ENCODE results near the gene KRTAP10-7.
"Not testable (repeated sequence)": the region's sequence is repeated elsewhere in the genome, so short reads cannot be mapped to it uniquely, and the experiment has no call there.

The KRTAP10-7 gene

DNA sequence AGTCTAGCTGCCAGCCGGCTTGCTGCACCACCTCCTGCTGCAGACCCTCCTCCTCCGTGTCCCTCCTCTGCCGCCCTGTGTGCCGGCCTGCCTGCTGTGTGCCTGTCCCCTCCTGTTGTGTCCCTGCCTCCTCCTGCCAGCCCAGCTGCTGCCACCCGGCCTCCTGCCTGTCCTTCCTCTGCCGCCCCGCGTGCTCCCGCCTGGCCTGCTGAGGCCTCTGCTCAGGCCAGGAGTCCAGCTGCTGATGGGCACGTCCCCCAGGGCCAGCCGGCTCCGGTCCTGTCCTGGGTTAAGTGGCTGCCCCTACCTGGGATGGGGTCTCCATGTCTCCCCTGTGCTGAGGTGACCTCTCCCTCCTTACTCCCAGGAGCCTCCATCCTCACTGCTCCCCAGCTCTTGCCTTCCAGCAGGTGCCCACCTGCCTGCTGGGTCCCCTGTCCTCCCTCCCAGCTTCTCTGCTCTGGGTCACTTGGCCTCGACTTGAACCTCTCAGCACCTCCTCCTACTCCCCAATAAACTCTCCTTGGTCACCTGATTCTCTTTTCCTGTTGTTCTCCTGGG lies 12.4 kb downstream of the KRTAP10-7 start:
- DNase-seq: no peak

DNA sequence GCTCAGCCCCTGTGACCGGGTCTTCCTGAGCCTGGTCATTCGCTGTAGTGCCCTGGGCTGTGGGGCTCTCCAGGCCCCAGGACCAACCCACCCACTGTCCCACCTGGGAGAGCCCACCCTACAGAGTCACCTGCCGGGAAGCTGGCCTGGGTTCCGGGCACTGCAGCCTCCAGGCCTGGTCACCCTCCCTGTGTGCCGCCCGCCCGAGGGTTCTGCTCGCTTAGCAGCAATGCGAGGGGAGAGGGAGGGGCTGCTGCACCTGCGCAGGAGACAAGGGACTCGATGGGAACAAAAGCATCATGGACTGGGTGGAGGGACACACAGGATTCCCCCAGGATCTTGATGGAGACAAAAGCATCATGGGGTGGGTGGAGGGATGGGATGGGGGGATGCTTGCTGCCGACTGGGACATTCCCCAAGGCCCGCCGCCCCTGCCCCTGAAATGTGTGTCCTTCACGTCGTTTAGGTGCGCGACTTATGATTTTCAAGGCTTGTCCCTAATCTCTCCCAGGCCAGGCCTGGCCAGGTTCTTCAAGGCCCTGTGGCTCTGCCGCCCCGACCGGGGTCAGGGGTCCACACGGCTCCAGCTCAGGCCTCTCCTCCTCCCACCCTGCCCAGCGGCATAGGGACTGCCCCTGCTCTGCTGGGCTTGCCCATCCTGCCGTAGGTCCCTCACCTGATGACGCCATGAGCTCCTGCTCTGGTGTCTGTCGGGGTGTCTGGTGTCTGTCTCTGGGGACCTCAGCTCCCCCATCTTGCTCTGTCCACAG lies 13.2 kb downstream of the KRTAP10-7 start:
- no peak for DNase-seq

DNA sequence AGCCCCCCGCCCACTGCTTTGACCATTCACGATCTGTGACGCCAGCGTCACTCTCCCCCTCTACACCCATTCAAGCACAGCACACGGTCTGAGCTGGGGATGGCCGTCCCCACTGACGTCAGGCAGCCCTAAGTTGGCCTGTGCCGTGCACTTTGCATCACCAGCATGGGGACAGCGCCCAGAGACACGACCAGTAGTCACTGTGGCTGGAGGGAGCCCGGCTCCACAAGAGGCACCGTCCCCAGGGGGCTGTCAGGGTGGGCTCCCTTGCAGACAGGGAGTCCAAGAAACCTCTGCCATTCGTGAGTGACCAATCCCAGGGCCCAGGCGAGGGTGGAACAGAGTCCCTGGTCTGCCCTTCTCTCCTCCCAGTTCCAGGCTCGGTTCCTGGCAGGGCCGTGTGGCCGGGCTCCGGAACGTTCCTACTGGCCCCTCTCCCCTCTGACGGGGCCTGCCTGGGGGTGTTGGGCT lies 13.8 kb downstream of the KRTAP10-7 start:
- DNase-seq: no peak

DNA sequence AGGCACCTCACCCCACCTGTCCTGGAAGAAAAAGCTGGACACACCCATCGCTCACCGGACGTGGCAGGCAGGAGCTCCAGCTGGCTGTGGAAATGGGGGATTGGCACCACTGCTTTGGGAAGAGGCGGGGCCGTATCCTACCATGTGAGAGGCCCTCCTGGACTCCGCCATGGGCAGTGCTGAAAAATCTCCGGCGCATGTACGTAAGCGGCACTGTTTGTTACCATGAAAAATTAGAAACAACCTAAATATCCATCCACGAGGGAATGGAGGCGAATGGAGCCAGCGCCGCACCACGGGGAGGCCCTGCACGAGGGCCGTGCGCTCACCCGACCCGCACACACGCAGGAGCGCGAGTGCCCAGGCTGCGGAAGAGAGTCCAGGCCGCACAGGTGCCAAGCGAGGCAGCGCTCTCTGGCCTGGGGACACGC lies 14.6 kb downstream of the KRTAP10-7 start:
- no peak for DNase-seq

DNA sequence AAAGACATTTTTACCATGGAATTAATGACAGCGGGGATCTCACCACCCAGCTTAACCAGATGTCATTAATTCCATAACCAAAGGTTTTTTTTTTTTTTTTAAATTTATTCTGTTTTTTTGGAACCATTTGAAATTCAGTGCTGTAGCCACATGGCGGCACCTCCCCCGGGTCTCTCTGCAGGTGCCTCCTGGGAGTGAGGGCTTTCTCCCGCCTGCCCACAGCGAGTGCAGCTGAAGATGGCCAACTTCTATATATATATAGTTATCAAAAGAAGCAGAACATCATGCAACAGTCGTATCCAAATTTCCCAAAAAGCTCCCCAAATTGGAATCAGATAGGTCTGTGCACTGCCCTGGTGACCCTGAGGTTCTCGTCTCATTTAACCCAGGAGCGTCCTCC lies 15.1 kb downstream of the KRTAP10-7 start:
- DNase-seq: no peak

DNA sequence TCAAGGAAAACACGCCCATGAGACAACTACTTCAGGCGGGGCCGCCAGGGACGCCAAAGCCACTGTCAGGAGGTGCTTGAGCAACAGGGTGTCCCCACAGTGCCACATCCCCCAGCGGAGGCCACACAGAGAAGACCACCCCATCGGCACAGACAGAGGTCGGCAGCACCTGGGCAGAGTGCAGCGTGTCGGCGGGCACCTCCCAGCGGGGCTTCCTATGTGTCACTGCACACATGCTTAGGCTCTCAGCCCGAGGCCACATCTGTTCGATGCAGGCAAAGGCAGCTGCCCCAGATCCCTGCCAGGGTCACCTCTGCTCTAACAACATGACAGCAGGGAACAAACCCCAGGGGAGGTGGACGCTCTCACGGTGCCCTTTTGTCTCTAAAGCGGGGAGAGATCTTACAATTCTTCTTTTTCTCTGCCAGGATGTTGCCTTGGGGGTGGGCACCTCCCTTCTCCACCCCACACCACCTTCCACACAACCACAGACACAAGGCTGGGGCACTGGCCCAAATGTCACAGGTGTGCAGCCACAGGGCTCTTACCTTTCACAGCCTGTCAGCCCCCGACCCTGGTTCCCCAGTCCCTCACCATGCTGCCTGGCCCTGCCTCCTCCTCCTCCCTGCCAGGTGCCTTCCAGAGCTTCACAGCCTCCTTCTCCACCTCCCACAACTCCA lies 15.7 kb downstream of the KRTAP10-7 start:
- DNase-seq: no peak

DNA sequence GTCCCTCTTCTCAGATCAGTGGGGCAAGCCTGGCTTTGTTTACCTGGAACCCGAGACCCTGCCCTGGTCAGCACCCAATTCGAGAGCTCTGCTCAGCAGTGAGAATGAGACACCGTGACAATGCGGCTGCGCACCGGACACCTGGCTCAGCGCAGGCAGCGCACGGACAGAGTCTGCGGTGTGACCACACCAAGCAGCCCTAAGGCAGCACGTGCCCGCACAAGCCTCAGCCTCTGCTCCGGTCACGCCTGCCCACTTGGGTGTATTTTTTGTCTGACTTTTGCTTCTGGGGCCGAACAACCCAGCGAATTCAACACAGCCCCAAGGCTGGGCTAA lies 16.2 kb downstream of the KRTAP10-7 start:
- no peak for DNase-seq

DNA sequence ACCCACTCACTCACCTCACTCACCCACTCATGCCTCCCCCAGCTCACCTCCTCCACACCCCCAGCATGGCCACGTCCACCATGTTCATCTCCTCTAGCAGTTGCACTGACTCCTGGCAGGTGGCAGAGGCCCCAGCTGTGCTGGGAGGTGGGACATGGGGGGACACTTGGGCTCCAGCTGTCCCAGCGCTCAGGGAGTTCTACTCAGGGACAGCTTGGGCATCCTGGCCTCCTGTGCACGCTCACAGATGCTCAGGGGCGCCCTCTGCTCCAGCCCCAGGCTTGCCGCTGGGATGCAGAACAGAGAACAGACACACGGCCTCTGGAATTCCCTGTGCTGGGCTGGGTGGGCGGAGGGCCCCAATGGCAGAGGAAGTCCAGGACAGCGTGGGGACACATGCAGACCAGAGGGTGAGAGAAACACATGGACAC lies 16.7 kb downstream of the KRTAP10-7 start:
- no peak for DNase-seq

DNA sequence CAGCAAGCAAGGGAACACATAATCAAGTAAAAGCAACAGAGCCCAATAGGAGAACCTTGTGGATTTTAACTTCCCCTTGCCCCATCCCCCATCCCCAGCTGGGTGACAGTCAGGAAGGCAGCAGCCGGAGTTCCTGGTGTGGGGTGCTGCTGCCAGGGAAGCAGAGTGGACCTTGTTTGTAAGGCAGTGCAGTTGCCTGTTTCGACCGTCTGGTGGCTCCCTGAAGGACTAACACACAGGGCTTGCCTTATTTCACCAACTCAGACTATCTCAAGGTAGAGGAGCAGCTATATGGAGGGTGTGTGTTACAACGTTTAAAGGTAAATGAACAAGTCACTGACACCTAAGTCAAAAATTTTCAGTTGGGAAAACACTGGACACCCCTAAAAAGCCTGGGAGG lies 18.1 kb downstream of the KRTAP10-7 start:
- DNase-seq: no peak

DNA sequence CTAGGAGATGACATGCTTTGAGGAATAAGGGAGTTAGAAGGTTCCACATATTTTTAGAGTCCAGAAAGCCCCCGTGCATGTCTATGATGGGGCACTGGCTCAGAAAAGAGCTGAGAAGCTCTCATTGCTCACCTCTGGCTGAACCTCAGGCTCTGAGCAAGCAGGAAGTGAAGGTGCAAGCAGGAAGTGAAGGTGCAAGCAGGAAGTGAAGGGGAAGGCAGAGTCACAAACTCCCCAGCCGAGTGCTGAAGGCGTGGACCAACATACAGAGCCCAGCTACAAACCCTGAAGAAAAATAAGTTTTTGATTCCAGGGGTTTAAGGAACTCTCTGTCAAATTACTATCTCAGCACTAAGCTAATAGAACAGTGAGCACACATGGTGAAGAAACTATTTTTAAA lies 18.5 kb downstream of the KRTAP10-7 start:
- no peak for DNase-seq

DNA sequence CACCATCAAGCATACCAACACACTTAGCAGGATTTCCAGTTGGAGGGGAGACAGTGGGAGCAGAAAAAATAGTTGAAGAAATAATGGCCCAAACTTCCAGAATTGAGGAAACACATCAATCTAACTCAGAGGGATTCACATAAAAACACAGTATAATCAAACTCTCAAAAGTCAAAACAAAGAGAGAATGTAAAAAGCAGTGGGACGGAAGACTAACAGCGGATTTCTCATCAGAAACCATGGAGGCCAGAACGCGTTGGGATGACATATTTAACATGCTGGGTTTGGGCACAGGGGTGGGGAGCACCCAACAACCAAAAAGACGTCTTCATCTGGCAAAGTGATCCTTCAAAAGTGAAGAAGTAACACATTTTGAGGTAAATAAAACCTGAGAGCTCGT lies 19.5 kb downstream of the KRTAP10-7 start:
- DNase-seq: no peak

DNA sequence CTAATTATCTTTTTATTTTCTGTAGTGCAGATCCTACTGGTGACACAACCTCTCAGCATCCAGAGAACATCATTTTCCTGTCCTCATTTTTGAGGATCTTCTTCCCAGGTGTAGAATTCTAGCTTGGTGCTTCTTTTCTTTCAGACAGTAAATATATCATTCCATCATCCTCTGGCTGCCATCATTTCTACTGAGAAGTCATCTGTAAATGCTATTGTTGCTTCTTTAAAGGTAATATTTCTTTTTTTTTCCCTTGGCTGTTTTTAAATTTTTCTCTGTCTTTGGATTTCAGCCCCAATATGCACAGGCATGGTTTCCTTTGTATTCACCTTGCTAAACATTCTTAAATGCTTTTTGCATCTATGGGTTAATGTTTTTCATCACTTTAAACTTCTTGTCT lies 23.2 kb downstream of the KRTAP10-7 start:
- no peak for DNase-seq

DNA sequence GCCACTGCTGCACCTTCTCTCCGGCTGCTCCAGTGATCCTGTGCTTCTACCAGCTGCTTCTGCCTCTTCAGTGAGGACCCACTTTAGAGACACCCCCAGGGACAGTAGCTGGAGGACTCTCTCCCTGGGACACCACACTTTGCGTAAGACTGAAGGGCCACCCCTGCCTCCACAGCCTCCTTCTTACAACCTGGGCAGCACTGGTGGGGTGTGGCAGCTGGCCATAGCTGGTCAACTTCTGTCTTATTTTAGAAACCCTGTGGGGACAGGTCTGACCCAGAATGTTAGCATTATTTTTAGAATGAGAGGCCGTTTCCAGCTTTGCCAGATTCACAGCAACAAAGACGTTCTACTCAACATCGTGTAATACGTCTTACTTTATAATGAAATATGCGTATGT lies 25.4 kb downstream of the KRTAP10-7 start:
- DNase-seq: no peak

DNA sequence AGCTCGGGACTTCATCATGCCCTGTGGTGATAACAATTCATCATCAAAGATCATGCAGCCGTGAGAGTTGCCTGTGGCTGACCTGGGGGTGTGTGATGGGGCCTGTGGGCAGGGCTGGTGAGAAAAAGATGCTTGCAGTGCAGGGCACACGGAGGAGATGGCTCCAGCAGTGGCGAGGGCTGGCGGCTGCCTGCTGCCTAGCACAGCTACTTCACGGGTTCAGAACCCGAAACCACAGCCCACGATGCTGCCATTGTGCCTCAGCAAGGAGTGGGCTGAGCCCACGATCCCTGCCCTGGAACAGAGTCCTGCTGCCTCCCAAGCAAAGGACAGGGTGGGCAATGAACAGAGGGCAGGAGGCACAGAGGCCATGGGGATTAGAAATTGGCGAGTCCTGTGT lies 25.9 kb downstream of the KRTAP10-7 start:
- no peak for DNase-seq

DNA sequence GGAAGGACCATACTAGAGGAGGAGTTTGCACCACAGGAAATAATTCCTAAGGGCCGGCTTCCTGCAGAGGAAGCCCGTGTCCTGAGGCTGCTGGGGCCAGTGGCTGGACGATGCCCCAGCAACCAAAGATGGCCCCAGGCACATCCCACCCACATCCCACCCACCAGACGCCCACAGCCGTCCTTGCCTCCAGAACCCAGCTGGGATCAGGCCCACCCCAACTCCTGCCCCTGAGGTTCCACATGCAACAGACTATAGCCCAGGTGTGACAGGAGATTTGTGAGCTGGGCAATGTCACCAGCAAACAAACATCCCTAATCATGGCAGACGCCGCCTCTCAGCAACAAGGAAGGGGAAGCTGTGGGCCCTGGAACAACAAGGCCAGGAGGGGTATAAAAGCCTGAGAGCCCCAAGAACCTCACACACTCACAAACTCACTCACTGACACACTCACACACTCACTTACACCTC lies 26.3 kb downstream of the KRTAP10-7 start, which contains the start of gene KRTAP10-9:
Gene KRTAP10-9 (plus strand): TSS at position 421 of the 471 bp plus-strand sequence. CDS start 79 bp downstream, outside the sequence.
- no peak for DNase-seq

DNA sequence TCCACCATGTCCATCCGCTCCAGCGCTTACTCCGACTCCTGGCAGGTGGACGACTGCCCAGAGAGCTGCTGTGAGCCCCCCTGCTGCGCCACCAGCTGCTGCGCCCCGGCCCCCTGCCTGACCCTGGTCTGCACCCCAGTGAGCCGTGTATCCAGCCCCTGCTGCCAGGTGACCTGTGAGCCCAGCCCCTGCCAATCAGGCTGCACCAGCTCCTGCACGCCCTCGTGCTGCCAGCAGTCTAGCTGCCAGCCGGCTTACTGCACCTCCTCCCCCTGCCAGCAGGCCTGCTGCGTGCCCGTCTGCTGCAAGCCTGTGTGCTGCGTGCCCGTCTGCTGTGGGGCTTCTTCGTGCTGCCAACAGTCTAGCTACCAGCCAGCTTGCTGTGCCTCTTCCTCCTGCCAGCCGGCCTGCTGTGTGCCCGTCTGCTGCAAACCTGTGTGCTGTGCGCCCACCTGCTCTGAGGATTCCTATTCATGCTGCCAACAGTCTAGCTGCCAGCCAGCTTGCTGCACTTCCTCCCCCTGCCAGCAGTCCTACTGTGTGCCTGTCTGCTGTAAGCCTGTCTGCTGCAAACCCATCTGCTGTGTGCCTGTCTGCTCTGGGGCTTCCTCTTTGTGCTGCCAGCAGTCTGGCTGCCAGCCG lies 26.9 kb downstream of the KRTAP10-7 start:
- not testable (repeated sequence) for DNase-seq

DNA sequence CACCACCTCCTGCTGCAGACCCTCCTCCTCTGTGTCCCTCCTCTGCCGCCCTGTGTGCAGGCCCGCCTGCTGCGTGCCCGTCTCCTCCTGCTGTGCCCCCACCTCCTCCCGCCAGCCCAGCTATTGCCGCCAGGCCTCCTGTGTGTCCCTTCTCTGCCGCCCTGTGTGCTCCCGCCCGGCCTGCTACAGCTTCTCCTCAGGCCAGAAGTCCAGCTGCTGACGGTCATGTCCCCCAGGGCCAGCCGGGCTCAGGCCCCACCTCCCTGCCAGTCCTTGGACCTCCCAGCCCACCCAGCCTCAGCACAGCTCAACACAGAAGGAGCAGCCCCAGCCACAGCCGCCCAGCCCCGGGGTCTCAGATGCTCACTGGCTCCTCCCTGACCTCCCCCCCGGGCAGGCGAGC lies 27.4 kb downstream of the KRTAP10-7 start:
- DNase-seq: not testable (repeated sequence)

DNA sequence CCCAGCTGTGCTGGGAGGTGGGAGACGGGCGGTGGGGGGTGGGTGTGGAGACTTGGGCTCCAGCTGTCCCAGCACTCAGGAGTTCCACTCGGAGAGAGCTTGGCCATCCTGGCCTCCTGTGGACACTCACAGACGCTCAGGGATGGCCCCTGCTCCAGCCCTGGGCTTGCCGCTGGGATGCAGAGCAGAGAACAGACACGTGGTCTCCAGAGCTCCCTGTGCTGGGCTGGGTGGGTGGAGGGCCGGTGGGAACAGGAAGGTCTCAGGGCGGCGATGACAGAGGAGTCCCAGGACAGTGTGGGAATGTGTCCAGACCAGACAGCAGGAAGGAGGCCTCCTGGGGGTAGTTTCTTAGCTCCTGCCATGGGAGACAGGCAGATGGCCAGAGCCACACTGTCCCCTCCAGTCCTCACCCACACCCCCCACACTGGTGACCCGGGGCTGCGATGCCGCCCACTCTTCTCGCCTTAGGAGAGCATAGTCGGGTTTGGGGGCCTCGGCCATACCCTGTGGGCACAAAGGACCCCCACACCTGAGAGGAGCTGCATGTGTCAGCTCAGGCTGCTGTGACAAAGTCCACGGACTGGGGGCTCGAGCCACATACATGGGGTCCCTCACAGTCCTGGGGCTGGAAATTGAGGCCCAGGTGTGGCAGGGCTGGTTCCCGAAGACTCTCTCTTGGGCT lies 28.5 kb downstream of the KRTAP10-7 start:
- DNase-seq: no peak

DNA sequence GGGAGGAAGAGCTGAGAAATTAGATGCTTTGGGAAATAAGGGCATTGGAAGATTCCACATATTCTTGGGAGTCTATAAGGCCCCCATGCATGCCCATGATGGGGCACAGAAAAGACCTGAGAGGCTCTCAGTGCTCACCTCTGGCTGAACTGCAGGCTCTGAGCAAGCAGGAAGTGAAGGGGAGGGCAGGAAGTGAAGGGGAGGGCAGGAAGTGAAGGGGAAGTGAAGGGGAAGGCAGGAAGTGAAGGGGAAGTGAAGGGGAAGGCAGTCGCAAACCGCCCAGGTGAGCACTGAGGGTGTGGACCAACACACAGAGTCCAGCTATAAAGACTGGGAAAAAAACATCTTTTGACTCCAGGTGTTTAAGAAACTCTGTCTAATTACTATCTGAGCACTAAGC lies 30.0 kb downstream of the KRTAP10-7 start:
- no peak for DNase-seq

DNA sequence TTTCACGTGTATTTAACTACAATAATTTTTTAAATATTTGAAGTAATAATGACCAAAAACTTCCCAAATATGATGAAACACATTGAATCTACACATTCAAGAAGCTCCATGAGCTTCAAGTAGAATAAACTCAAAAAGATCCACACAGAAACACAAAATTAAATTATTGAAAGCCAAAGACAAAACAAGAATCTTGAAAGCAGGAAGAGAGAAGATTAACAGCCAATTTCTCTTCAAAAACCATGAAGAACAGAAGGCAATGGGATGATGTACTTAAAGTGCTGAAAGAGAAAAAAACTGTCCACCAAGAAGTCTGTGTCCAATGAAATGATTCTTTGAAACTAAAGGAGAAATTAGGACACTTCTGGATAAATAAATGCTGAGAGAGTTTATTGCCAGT lies 31.7 kb downstream of the KRTAP10-7 start:
- no peak for DNase-seq

DNA sequence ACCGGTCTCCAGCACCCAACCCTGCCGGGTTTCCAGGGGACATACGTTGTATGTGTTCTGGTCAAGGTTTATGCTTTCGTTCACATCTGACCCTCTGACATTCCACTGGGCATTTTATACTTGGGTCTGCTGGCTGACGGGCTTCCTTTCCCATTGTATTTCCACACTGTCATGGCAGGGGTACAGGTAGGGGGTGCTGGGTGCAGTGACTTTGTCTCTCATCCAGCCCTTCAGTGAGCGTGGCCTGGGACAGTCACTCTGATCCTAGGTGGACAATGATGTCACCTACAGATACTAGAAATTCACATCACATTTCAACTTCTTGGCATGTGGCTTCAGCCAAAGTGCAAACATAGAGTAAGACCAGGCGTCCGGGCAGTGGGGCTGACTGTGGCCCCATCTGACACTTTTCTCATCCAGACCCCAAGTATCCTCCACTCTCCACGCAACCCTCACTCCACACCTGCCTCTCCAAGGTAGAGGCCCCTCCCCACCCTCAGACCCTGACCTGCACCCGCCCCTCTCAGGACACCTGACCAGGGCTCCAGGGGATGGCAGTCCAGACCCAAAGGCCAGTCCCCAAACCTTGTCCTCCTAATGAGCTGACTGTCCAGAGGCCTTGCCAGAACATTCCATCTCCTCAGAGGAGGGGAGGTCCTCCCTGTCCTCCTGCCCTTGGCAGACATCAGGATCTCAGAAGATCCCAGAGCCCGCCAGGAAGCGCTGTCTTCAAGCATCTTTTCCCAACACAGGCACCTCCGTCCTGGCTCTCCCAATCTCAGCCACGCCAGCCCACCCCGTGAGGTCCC lies 36.0 kb downstream of the KRTAP10-7 start:
- no peak for DNase-seq

Measured in NCI-H2029 treated with DMSO at 0.1 percent for 48 hours (cell line).